Renal pelvis (tissue), 4 donors: ENCODE measurements around the gene NPAS3. TPM values are rescaled to one million over a fixed set of nuclear protein-coding genes. Genes with fewer than 3 reads are reported as not detected.
A peak's percentile ranks its signal among the peaks of the same experiment; 100 is the strongest.

Experiments
- DNase-seq: peaks from one replicate; pipeline ENCODE4 v3.0.0-alpha.2; 2013
- polyA plus RNA-seq, 3 donors: library from polyadenylated mRNA; unstranded; fragments of 120-200 nt; gene quantifications; one replicate each; pipeline ENCODE4 v1.2.1, GENCODE V29; 2013; ENCODE audit not compliant: insufficient read length in 3 of 3

Gene NPAS3
- polyA plus RNA-seq, 3 donors = 8.7 to 9.6 (median 9.0) TPM

DNA sequence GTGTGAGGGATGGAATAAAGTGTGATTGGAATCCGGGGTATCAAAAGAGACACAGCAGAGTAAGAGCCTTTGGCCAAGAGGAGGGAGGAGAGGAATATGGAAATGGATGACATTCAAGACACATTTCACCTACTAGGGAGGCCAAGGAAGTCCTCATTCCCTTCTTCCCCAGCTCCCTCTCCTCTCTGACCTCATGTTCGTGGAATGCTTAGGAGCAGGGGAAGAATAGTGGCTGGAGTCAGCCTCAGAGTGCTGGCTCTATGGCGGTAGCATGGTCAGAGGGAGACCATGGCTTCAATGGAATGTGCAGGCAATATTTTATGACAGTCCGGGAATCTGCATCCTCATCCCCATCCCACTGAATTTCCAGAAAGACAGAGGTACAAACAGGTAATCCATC, 815.6 kb downstream of the NPAS3 start:
- no peak for DNase-seq

- no peak for DNase-seq
Observed at GRCh38 chr14:33755358-33755757, 816.7 kb downstream of the NPAS3 start.

DNA sequence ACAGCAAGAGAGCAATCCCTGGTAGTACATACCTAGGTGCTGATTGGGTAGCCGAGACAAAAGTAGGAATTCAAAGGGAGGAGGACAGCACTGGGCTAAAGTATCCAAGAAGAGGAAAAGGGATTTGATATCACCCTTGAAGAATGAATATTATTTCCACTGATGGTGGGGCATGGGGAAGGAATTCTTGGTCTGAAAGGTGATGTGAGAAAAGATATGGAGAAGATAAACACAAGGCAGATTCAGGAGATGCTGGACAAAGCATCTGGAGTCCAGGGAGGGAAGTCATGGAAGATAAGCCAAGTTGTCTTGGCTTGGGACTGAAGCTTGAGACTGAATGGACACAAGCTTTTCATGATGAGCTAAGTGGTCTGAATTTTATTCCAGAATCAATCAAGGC, 818.2 kb downstream of the NPAS3 start:
- DNase-seq = no peak

- DNase-seq = no peak
Observed at GRCh38 chr14:33758547-33758946, 819.9 kb downstream of the NPAS3 start.

DNA sequence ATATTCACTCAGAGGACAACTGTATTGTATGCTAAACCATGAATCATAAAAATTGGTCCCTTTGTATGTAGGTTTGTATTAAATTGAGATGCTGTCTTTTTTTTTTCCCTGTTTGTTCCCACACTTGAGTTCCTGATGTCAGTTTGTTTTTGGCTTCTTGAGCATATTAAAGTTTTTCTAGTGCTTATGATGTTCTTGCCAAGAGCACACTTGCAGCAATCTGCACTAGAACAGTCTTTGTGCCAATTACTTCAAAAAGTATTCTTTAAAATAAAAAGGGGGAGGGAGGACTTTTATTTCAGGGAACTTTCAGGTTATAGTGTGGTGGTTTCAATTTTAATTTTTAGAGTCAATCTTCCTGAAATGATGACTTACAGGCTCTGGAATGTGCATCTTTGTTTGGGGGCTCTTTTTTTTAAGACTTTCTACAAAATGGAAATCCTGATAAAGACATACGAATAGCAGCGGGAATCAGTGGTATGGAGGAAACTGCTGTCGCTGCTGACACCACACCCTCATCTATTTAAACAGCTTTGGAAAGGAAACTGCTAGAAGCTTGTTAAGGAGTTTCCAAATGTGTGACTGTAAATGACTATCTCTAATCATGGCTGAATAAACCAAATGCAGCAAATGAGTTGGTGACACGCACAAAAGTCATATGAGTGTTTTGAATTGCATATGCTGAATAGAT, 823.6 kb downstream of the NPAS3 start:
- no peak for DNase-seq

DNA sequence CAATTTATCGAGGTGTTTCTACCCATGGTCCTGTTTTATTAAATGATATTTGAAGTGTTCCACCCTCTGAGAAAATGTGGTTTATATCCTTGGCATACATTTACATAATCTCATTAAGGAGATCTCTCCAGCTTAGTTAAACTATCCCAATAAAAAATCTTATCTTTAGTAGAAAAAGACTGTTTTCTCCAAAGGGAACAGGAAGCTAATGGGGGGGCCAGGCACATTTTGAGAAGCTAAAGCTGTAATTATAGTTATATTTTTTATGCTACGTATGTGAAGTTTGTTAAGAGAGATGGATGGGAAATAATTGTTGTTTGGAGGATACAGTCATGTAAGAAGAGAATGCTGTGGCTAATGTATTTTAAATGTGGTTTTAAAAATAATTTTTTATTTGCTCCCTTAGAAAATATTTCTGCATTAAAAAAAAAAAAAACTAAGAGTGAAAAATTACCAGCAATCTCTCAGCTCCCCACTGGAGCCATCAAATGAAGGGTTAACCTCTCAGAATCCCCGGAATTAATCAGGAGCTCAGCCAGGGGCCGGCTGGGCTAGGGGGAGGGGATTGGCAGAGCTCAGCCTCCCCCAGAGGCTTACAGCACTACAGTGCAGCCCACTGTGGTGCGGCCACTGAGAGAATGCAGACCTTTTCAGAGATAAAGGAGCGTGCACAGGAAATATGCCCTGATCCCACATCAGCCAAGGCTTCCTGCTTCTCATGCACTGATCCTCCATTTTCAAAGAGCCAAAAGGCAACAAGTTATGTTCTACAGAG, 826.4 kb downstream of the NPAS3 start:
- DNase-seq = peak; percentile 34

DNA sequence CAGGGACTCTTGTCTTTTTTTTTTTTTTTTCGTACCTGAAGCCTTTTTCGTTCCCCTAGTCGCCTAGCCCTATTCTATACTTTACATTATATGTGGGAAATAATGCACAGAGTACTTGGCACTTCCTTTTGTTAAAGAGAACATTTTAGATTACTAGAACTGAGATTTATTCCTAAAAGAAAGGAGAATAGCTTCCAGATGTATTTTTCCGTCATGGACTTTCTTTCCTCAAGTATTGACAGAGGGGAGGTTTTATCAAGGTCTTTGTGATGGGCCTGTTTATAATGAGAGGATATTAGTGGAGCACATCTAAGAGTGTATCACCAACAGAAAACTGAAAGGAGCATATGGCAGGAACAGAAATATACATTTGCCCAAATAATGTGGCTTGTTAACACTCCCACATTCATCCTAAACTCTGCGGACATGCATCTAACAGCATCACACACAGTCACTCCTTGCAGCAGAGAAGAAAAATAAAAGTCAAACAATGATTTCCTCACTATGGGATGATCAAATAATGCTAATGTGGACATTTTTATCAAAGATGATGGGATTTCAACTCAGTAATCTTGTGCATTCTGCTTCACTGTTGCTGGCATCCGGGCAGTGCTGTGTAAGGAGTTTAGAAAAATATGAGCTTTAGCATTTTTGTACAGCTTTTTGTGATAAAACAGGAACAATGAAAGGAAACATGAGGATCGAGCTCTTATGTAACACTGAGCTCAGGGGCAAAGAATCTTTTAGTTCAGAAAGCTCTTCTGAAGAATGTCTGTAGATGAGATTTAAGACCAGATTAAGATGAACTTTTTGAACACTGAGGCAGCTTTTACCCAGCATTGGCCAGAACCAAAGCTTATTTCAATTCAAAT, 829.1 kb downstream of the NPAS3 start:
- DNase-seq = no peak

DNA sequence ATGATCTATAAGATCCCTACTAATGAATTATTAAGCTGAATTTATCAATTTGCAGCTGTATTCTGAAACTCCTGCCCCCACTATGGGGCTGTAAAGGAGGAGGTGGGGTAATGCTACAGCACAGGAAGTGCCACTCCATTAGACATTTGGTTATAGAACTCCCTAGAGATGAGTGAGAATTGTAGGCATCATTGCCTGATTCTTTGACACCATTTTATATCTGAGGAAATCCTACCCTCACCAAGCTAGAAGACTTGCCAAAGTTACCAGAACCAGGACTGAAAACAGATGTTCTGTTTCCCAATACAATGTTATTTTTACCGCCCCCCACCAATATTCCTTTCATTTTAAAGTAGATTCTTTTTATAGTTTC, 829.8 kb downstream of the NPAS3 start:
- DNase-seq = no peak

DNA sequence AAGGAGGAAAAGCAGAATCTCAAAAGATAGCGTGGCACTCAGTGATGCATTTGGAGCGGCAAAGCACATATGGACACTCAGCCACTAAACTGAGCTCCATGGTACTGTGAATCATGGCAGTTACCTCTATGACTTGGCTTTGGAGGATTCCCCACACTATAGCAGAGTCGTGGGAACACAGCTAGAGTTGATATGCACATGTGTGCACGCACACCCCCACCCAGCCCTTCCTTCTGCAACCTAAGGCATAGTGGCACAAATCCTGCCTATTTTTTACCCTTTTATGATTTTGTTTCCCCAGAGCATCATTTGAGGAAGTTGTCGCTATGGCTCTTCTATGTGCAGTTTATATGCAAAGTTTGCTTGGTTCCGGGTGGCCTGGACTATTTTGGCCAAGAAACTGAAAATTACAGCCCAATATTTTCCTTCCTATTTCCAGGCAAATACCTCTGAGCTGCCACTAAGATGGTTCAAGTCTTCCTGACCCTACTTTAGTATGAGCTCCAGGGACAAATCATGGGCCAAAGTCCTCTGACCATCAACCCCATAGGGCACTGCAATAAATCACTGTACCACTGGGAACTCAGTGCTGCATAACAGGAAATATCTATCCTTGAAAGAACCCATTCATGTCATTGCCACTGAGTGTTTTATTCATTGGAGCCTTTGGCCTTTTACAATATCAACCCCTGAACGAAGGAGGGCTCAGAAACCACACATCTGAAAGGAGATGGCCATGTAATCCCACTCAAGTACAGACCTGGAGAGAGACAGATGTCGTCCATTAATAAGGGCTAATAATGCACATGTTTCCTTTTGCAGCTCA, 834.7 kb downstream of the NPAS3 start:
- no peak for DNase-seq

GRCh38 chr14:33774161-33774560, 835.5 kb downstream of the NPAS3 start:
- DNase-seq = no peak

- no peak for DNase-seq
Observed at GRCh38 chr14:33774723-33775470, 836.2 kb downstream of the NPAS3 start.

DNA sequence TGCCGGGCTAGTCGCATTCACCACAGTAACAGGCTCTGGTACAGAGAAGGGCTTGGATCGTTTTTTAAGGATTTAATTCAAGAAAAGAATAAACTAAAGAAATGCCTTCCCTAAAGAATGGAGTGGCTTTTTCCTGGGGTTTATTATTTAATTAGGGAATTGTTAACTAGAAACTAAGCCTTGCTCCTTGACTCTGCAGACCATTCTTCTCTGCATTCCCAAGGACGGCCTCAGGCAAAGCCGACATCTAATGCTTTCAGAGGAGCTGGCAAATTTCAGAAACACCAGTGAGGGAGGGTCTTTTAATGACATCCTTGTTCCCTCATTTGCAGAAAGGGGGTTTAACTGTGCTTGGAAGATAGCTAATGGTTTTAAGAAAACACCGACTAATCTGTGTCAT, 838.2 kb downstream of the NPAS3 start:
- no peak for DNase-seq

DNA sequence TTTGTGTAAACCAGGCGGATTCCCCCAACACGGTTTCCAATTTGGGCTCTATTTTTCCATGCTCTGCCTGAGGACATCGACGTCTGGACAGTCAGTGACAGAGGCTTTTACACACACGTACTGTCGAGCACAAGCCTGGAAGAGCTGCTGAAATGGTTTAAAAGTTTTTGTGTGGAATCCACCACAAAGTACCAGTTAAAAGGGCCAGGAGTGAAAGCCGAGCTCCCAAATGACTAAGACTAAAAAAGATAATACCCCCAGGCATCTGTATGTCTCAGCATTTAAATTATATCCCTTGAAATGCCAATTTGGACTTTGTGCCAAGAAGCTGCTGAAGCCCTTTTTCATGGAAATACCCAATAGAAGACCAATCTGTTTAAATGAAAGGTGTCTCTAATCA, 839.0 kb downstream of the NPAS3 start:
- DNase-seq = no peak

- no peak for DNase-seq
Observed at GRCh38 chr14:33780035-33780434, 841.4 kb downstream of the NPAS3 start.

DNA sequence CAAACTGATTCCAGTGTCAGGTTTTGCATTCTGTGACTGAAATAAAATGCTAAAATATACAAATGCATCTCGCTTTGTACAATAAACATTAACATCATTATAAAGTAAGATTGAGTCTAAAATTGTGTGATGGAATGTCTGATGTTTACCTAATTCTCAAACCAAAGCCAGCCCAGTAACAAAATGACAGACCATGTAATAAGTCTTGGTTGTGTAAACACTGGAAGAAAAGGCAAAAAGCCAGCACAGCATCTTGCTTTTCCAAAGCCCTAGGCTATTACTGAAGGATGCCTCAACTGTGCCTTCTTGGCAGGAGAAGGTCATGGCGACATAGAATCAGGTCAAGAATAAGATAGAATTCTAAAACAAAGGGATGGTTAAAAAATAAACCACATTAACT, 842.6 kb downstream of the NPAS3 start:
- no peak for DNase-seq

GRCh38 chr14:33782923-33783322, 844.2 kb downstream of the NPAS3 start:
- DNase-seq = no peak

DNA sequence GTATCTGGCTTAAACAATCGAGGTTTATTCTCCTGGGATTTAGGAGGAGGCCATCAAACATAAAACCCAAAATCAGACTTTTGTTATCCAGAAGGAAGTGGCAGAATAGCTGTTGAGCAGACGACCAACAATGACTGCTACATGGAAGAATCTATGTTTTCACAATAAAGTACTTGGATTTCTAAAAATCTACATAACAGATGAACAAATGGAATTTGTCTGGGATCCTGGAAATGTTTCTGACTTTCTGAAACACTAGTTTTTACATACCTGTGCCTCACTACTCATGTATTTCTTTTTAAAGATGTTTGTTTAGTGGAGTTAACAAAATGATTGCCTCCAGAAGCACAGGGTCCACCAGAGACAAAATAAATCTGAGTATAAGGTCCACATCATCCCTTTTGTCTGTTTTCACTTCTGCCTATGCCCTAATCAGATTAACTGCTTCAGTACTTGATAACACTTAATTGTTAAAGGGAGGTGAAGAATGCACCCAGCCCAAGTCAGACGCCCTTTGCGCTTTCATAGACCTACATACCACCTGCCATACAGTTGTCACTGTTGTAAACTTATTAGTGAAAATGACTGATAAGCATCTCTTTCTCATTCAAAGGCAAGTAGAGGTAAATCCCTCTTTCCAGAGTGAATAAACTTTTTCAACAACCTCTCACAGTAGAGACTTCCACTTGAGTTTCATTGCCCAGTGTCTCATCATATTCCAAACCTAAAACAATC, 847.6 kb downstream of the NPAS3 start:
- no peak for DNase-seq

- no peak for DNase-seq
Observed at GRCh38 chr14:33788161-33788560, 849.5 kb downstream of the NPAS3 start.

DNA sequence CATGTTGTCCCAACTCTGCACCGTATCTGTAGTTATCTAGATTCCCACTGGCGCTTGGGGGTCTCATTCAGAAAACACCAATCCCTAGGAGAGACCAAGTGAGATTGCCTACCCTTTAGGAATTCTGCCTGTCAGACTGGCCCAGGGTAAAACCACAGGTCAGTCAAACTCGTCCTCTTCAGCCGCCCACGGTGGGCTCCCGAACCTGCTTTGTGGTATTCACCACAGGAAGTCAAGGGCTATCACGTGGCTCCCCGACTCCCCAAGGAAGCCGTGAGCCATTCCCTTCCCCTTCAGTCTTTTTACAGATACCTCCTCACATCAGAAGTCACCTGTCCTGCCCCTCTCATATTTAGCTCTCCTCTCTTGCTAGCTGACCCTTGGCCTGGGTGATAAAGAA, 852.3 kb downstream of the NPAS3 start:
- no peak for DNase-seq

- DNase-seq = no peak
Observed at GRCh38 chr14:33792009-33792719, 853.5 kb downstream of the NPAS3 start.
